GM18907 (cell line): ENCODE data around the gene SLC37A2.
A peak's percentile ranks its signal among the peaks of the same experiment; 100 is the strongest.

ENCODE experiments used
- ATAC-seq: cut with Tn5 transposase; IDR thresholded peaks from one replicate; pipeline ENCODE4 v1.9.1; 2021; ENCODE audit warnings: mild to moderate bottlenecking, moderate library complexity; ENCODE audit not compliant: unreplicated experiment

SLC37A2 gene

GRCh38 chr11:125070699-125071254 is 7.7 kb downstream of the SLC37A2 start:
- ATAC-seq = peak; percentile 79

DNA sequence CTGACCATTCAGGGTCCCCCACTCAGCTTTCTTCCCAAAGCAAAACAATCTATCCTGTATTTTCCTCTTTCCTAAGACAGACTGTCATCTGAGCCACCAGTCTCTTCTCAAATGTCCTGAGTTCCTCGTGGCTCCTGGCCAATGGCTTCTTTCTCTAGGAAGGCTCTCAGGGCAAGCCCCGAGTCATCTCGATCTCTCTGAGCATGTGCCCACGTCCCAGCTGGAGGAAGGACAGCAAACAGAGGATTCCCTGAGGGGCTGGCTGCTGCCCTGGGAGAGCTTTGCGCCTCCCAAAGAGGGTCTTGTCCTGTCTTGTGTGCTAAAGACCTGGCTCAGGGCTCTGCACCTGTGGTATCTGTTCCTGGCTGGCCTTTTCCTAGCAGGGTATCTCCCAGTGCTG is 8.3 kb downstream of the SLC37A2 start:
- ATAC-seq = no peak

GRCh38 chr11:125071846-125072217 is 8.7 kb downstream of the SLC37A2 start:
- ATAC-seq = no peak

GRCh38 chr11:125072218-125072960 is 9.3 kb downstream of the SLC37A2 start:
- peak; percentile 79 for ATAC-seq

GRCh38 chr11:125072961-125073590 is 10.0 kb downstream of the SLC37A2 start:
- no peak for ATAC-seq

DNA sequence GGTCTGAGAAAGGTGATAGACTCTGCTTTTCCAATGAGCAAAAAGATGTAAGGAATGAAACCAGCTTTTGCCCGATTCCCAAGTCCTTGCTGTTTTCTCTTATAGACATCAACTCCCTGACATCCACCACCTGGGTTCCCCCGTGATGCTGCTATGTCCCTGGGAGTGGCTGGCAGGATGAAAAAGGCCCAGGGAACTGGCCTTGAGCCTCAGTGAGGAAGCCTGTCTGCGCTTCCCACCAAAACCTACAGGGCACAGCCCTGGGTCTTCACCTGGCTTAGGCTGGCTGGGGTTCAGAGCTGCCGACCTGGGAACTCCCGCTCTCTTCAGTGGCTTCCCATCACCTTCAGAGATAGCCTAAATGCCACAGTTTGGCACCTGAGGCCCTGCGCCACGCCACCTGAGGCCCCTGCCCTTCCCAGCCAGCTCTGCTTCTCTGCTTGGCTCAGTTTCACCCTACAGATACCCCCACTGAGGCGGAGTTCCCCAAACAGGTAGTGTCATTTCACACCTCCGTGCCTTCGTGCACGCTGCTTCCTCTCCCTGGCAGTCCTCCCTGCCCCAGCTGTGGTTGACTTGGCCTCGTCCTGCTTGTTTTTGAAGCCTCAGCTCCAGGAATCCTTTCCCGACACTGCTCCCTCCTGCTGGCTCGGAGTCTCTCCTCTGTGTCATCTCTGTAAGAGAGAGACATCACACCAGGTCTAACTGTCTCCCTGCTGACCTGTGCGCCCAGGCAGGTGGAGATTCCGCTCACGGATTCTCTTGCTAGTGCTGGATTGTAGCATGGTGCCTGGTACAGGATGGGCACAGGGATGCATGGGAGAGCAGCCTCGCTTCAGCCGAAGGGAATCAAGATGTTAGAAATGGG is 10.7 kb downstream of the SLC37A2 start:
- ATAC-seq = no peak

DNA sequence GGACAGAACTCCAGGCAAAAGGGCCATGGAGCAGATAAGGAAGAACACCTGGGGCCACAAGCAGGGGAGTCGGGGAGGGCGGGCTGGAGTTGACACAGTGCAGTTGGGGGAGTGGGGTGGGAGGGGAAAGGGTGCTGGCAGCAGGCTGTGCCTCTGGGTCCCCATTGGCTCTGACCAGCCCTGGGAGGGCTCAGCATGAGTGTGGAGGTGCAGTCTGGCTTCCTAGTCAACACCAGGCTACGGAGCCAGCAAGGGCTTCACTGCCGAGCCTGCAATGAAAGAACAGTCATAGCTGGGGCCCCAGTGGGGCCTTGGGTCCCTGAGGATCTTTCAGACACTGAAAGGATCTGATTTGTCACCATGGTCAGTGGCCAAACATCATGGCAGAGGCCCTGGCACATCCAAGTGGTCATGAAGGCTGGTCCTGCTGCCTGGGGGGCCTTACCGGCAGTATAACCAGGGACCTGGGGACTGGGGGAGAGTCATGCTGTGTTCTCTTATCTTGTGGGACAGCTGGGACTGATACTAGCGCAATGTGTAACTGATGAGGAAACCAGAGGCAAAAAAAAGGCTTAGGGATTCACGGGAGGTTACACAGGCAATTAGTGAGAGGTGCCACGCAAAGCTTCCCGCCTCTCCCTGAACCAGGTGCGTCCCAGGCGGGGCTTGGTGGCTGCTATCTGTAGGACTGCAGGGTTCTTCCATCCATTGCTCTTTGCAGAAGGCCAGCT is 11.6 kb downstream of the SLC37A2 start:
- ATAC-seq = no peak

- ATAC-seq = no peak
These were observed 12.1 kb downstream of the SLC37A2 start for GRCh38 chr11:125075242-125075625.

DNA sequence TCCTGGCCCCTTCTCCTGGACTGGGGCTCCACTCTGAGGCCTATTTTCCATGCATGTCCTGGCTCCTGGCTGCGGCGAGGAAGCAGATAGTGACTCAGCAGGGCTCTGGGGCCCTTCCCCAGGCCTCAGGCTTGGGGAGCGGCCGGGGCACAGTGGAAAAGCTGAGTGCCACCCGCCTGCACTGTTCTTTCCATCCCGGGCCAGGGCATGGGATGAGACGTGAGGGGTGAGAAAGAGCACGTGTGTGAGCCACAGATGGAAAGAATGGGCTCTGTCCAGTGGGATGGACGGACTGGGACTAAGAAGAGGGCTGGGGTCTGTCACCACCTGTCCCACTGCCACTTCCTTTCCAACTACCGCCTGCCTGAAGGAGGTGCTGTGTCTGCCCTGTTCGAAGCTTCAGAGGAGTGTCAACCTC is 12.8 kb downstream of the SLC37A2 start:
- no peak for ATAC-seq

GRCh38 chr11:125076378-125076945 is 13.4 kb downstream of the SLC37A2 start:
- ATAC-seq = no peak

GRCh38 chr11:125078016-125078415 is 14.9 kb downstream of the SLC37A2 start:
- no peak for ATAC-seq

DNA sequence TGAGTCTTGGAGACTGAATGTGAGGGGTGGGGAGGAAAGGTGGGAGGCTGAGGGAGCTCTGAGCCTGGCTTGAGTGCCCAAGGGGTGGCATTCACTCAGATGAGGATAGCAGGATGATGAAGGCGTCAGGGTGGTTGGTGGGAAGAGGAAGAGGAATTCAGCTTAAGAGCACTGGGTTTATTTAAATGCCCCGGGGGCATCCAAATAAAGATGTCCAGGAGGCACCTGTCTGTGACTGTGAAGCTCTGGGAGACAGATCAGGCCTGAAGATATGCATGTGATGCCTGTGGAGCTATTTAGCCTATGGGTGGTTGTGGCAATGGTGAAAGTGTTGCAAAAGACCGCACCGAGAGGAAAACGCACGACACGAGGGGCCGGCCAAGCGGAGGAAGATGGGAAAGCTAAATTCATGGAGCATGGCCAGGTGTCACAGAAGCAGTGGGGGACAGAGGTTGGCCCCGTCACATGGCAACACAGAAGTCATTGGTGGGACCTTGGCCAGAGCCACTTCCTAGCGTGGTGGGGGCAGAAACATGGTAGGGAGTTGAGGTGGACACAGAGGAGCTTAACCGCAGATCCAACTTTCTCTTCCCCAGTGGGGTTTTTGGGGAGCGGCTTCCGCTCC is 15.5 kb downstream of the SLC37A2 start:
- no peak for ATAC-seq

- ATAC-seq = no peak
These were observed 16.2 kb downstream of the SLC37A2 start for GRCh38 chr11:125079151-125079877.

DNA sequence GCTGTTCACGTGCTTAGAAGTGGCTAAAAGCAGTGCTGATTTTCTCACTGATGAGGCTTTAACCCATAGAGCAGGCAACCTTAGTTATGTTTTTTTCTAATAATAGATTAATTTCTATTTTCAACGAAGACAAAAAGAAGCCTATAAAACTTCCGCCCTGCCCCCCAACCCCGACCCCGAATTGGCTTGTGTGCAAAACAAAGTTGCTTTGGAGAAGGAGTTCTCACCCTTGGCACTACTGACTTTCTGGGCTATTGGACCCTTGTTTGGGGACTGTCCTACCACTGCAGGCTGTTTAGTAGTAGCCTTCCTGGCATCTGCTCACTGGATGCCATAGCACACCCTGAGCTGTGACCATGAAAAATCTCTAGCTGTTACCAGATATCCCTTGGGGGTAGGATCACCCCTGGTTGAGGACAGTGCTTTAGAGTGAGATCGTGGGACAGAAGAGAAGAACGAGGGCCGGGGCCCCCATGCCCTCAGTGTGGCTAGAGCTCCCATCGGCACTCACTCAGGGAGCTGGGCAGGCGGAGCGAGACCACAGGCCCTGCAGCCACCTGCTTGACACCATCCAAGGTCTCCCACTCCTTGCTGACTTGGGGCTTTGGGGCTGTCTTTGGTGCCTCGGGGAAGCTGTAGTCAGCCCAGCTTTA is 16.9 kb downstream of the SLC37A2 start:
- ATAC-seq = no peak

- no peak for ATAC-seq
These were observed 17.4 kb downstream of the SLC37A2 start for GRCh38 chr11:125080531-125080911.

DNA sequence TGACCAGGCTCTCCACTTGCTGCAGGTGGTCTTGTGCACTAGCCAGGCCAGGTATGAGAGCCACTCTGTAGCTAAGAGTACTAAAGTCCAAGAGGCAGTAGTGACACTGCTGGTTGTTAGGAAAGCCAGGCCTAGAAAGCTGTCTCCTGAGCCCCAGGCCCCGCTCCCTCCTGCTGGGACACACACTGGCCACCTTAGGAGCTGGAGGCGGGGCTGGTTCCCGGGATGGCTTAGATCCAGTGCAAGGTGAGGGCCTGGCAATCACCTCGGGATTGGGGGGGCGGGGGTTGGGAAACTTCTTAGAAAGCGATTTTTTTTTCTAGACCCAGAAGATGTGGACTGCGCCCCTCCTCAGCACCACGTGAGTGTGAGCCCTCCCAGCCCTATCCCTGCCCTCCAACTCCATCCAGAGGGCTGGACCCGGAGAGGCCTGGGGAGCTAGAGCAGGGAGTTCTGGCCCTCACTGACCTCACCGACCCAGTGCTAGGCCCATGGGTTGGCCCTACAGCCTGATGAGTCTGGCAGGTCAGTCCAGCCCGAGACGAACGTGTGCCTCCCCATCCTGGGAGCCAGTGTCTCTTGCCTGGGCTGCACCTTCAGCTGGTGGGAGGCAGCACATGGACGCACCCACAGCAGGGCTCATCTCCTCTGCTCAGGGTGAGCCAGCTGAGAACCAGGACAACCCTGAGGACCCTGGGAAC is 18.1 kb downstream of the SLC37A2 start:
- no peak for ATAC-seq

DNA sequence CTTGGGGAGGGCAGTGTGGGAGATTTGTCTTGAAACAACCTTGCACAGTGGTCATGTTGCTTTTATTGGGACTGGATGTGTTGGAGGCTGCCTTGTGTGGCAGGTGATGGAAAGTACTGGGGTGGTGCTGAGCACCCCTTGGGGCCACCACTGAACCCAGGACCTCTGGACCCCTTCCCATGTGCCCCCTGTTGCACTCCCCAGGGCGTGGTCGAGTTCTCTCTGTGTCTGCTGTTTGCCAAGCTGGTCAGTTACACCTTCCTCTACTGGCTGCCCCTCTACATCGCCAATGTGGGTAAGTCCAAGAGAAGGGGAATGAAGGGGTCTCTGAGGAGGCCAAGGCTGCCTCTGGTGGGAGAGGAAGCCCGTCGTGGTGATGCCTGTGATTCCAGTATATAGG is 18.9 kb downstream of the SLC37A2 start:
- no peak for ATAC-seq

DNA sequence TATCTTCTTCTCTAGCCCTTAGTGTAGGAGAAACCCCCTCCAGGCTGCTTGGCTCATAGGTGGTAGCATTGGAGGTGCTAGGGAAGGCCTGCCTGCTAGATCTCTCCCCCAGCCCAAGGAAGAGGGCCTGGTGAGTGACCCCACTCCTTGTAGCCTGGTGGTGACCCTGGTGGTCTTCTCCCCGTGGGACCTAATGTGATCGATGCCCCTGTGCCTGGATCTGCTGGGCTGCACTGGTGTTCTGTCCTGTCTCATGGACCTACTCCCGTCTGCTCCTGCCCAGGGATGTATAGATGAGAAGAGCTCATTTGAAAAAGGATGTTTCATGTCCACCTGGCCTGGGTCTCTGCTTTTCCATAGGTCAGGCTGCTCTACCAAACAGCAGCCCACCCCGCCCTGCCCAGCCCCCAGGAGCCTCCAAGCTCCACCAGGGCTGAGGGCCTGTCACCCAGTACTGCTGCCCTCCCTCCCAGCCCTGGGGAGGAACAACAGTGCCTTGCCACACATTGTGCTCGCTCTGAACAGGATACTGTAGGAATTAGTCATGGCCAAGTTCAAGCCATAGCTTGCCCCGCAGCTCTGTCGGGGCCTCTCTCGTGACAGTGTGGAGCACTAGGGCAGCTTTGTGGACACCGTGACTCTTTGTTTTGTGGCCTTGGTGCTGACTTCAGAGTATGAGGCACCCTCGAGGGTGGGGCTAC is 19.7 kb downstream of the SLC37A2 start:
- ATAC-seq = no peak
